Activated B cell treated with CpG ODN at 0.5 μM for 24 hours (primary cell): ENCODE data around the gene TRPM6. TPM values are rescaled to one million over a fixed set of nuclear protein-coding genes. Genes with fewer than 3 reads are reported as not detected.

ENCODE experiments used
- ATAC-seq: fragments of 200-7000 bp; cut with Tn5 transposase; one replicate; pipeline ENCODE4 v1.10.0; 2021; ENCODE audit warnings: low read depth, mild to moderate bottlenecking, moderate library complexity
- CTCF ChIA-PET: fragments of 350-600 bp; sonication (Branson Sonifier 250); formaldehyde crosslinking; loops from one replicate; lab custom pipeline; 2021; ENCODE audit warnings: antibody characterized with exemption; lab: Charles Lee
- POLR2A ChIA-PET: fragments of 350-600 bp; sonication (Branson Sonifier 250); formaldehyde crosslinking; loops from one replicate; lab custom pipeline; 2021; ENCODE audit warnings: antibody characterized with exemption; lab: Charles Lee
- DNase-seq: peaks from one replicate; pipeline ENCODE4 v3.0.0; 2022
- H3K27ac Mint-ChIP-seq: one replicate; pipeline ENCODE4 v1.8.0; 2020; ENCODE audit warnings: mixed read lengths
- H3K27me3 Mint-ChIP-seq: one replicate; pipeline ENCODE4 v1.8.0; 2021; ENCODE audit warnings: mixed read lengths
- H3K36me3 Mint-ChIP-seq: one replicate; pipeline ENCODE4 v1.8.0; 2021; ENCODE audit warnings: low read depth, mixed read lengths
- H3K4me1 Mint-ChIP-seq: one replicate; pipeline ENCODE4 v1.8.0; 2021; ENCODE audit warnings: mixed read lengths
- H3K4me3 Mint-ChIP-seq: one replicate; pipeline ENCODE4 v1.8.0; 2020; ENCODE audit warnings: mild to moderate bottlenecking, mixed read lengths
- H3K9me3 Mint-ChIP-seq: one replicate; pipeline ENCODE4 v1.8.0; 2020; ENCODE audit warnings: mixed read lengths
- CTCF ChIP-seq: fragments of 200-600 bp; IDR thresholded peaks from one replicate; pipeline ENCODE4 v1.8.0; 2022; ENCODE audit warnings: antibody characterized with exemption, mild to moderate bottlenecking
- intact Hi-C: fragments of 100-400 bp; cut with micrococcal nuclease; formaldehyde crosslinking; loops from one replicate; pipeline ENCODE4 v1.15.1; 2024
- total RNA-seq: library from RNA; stranded (reverse); gene quantifications from 2 replicates; pipeline ENCODE4 v1.2.3, GENCODE V29; 2022

TRPM6 gene
- total RNA-seq = not detected in 2 replicates

- ChIA-PET CTCF (no interaction called here), POLR2A (no interaction called here)
- intact Hi-C loops = no loop called here
- peaks cover 50% of the 10 kb centered on the region for H3K27me3 Mint-ChIP-seq
- H3K36me3 Mint-ChIP-seq = no peaks in the 10 kb centered on the region
- peak; percentile 23 for DNase-seq
- no peak within 1 kb of the TSS for H3K27ac Mint-ChIP-seq
- H3K4me1 Mint-ChIP-seq = peaks cover 14% of the 10 kb centered on the region
- TF ChIP-seq CTCF = no peak
- ATAC-seq = peak; percentile 21
- H3K4me3 Mint-ChIP-seq = peak within 1 kb of the TSS; percentile 81
- H3K9me3 Mint-ChIP-seq = peaks cover 9% of the 10 kb centered on the region
These were observed at the start of gene TRPM6 for GRCh38 chr9:74887041-74887980. TRPM6 (minus strand) TSS chr9:74887921; CDS start chr9:74887856, 65 bp downstream.

- Mint-ChIP-seq H3K36me3 (no peaks in the 10 kb centered on the region), H3K27ac (no peak overlapping the region), H3K4me1 (no peaks in the 10 kb centered on the region), H3K4me3 (no peak overlapping the region), H3K27me3 (peaks cover 3% of the 10 kb centered on the region), H3K9me3 (peaks cover 11% of the 10 kb centered on the region)
- TF ChIP-seq CTCF = no peak
- ChIA-PET POLR2A (no interaction called here), CTCF (no interaction called here)
- DNase-seq (no peak), ATAC-seq (no peak)
- intact Hi-C loops = no loop called here
These were observed 47.3 kb upstream of the TRPM6 start for GRCh38 chr9:74935008-74935407.

GRCh38 chr9:74921737-74922136 is 34.0 kb upstream of the TRPM6 start:
- DNase-seq (no peak), ATAC-seq (no peak)
- CTCF ChIA-PET = no interaction called here
- Mint-ChIP-seq H3K27me3 (peaks cover 3% of the 10 kb centered on the region), H3K36me3 (no peaks in the 10 kb centered on the region), H3K4me1 (no peaks in the 10 kb centered on the region), H3K27ac (no peak overlapping the region), H3K9me3 (no peaks in the 10 kb centered on the region), H3K4me3 (no peak overlapping the region)
- POLR2A ChIA-PET = no interaction called here
- intact Hi-C loops = no loop called here
- TF ChIP-seq CTCF = no peak

- no peaks in the 10 kb centered on the region for H3K9me3 Mint-ChIP-seq
- no peak for TF ChIP-seq CTCF
- POLR2A ChIA-PET = interaction anchor here (0.7 kb wide), 1 partner anchor 105 kb away, joined by 3 read pairs; no protein-coding TSS in a partner anchor
These were observed 33.4 kb upstream of the TRPM6 start for GRCh38 chr9:74920944-74921626.

GRCh38 chr9:74910036-74910435 is 22.3 kb upstream of the TRPM6 start:
- peaks cover 9% of the 10 kb centered on the region for H3K9me3 Mint-ChIP-seq
- ChIA-PET CTCF (no interaction called here), POLR2A (no interaction called here)
- TF ChIP-seq CTCF = no peak
- peaks cover 31% of the 10 kb centered on the region for H3K27me3 Mint-ChIP-seq
- ATAC-seq (no peak), DNase-seq (no peak)
- intact Hi-C loops = no loop called here
- no peaks in the 10 kb centered on the region for H3K36me3 Mint-ChIP-seq
- H3K27ac Mint-ChIP-seq = no peak overlapping the region
- no peaks in the 10 kb centered on the region for H3K4me1 Mint-ChIP-seq
- no peak overlapping the region for H3K4me3 Mint-ChIP-seq

More at GRCh38 chr9:74920944-74921626, 33.4 kb upstream of the TRPM6 start:
- DNase-seq (no peak), ATAC-seq (no peak)
- Mint-ChIP-seq H3K27me3 (peaks cover 3% of the 10 kb centered on the region), H3K27ac (no peak overlapping the region), H3K4me1 (no peaks in the 10 kb centered on the region), H3K4me3 (no peak overlapping the region), H3K36me3 (no peaks in the 10 kb centered on the region)
- intact Hi-C loops = no loop called here
- CTCF ChIA-PET = no interaction called here
